Measurements from ENCODE around the gene NALCN. TPM values are rescaled to one million over a fixed set of nuclear protein-coding genes. Genes with fewer than 3 reads are reported as not detected.

NALCN gene
- total RNA-seq, 4 donors from 2014 or later: 0.12 to 2.0 (median 0.66) TPM

DNA sequence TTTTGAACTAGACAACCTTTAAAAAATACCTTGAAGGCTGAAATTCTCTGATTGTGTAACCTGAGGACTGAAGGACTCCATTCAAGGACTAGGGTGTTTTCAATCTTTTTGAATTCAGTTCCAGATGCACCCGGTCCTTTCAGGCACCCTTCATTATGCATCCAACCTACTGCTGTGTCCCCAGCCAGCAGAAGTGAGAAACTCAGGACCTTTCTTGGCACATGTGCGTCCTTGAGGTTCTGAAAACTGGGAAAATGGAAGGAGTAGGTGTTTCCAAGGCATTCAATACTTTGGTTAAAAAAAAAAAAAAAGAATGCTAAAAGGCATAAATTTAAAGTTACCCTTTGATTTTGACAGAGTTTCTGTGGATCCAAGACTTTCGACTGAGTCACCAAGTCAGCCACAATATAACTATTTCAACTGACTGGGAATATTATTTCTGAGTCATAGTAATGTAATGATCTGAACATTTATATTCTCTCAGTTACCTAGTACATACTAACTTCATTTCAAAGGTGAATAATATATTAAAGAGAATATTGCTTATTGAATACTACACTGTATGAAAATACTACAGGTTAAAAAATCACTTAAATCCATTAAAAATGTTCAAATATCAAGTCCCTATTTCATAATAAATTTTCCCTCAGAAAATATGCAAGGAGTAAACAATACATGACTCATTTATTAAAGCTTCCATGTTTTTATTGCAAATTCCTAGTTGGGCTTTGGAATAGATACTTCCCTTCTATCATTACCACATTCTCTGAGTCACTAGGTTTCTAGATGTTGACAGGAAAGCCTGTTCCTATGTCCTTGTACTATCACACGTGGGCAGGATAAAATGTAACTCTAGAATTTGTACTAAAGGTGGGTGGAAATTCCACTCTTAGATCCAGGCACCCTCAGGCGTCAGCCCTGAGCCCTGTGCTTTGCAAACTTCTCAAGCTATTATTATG lies 33.8 kb upstream of the NALCN start:
- ATAC-seq: peak; percentile 74
- Histone ChIP-seq H3K27me3 (peaks cover 16% of the 10 kb centered on the region), H3K27ac (peak overlapping the region in 1 of 4 donors; percentile 2), H3K4me3 (no peak overlapping the region), H3K36me3 (no peaks in the 10 kb centered on the region), H3K4me1 (peaks cover 0 to 13% (median 0%) of the 10 kb centered on the region in 3 donors), H3K9me3 (no peaks in the 10 kb centered on the region)
- TF ChIP-seq EP300 (IDR thresholded peaks at IDR 0.05) (no peak), POLR2A (IDR thresholded peaks at IDR 0.05) (no peak), POLR2AphosphoS5 (IDR thresholded peaks at IDR 0.05) (no peak)
- TF ChIP-seq, protein P1, sequence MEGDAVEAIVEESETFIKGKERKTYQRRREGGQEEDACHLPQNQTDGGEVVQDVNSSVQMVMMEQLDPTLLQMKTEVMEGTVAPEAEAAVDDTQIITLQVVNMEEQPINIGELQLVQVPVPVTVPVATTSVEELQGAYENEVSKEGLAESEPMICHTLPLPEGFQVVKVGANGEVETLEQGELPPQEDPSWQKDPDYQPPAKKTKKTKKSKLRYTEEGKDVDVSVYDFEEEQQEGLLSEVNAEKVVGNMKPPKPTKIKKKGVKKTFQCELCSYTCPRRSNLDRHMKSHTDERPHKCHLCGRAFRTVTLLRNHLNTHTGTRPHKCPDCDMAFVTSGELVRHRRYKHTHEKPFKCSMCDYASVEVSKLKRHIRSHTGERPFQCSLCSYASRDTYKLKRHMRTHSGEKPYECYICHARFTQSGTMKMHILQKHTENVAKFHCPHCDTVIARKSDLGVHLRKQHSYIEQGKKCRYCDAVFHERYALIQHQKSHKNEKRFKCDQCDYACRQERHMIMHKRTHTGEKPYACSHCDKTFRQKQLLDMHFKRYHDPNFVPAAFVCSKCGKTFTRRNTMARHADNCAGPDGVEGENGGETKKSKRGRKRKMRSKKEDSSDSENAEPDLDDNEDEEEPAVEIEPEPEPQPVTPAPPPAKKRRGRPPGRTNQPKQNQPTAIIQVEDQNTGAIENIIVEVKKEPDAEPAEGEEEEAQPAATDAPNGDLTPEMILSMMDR (IDR thresholded peaks at IDR 0.05): no peak
- 49 to 59% methylated on average over 5 of the region's 5 CpGs for WGBS, 2 donors (ENCODE audit: low coverage in 1 of 2)

DNA sequence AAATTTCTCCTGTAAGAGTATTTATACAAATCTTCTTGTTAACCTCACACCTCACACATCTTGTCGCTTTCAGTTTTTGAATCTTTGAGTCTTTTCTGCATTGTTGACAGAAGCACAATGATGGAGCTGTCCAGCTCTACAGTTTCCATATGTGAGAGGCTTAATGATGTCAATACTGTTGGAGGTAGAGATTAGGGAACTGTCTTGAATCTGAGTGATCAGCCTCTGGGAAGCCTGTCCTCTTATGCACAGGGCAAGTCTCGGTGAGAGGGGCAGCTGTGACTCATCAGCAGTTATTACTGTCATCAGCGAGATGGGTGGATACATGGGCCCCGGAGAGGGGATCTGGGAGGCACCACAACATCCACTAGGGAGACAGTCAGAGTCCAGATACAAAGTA lies 31.5 kb upstream of the NALCN start:
- no peak for ATAC-seq
- TF ChIP-seq, protein P1 (IDR thresholded peaks at IDR 0.05): no peak
- TF ChIP-seq POLR2AphosphoS5 (IDR thresholded peaks at IDR 0.05) (no peak), POLR2A (IDR thresholded peaks at IDR 0.05) (no peak), EP300 (IDR thresholded peaks at IDR 0.05) (no peak)

DNA sequence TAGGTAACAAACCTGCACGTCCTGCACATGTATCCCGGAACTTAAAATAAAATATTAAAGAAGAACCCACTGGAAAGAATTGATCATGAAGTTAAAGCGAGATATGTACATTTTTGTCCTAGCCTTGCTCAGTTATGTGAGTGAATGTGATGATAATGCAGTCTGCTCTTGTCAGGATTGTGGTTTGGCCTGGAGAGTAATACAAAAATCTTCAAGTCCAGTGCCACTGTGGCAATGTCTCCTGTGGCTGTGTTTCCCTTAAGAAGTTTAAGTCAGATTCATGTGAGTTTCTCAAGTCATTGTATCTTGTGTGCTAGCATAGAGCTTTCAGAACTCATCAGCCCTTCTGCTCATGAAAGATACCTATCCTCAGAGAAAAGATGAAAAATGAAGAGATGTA lies 18.2 kb upstream of the NALCN start:
- Histone ChIP-seq H3K36me3 (no peaks in the 10 kb centered on the region), H3K27me3 (no peaks in the 10 kb centered on the region), H3K4me3 (no peak overlapping the region), H3K9me3 (no peaks in the 10 kb centered on the region), H3K4me1 (no peaks in the 10 kb centered on the region), H3K27ac (no peak overlapping the region)
- no peak for ATAC-seq
- TF ChIP-seq POLR2A (IDR thresholded peaks at IDR 0.05) (no peak), EP300 (IDR thresholded peaks at IDR 0.05) (no peak), POLR2AphosphoS5 (IDR thresholded peaks at IDR 0.05) (no peak)
- TF ChIP-seq, protein P1 (IDR thresholded peaks at IDR 0.05): no peak
- 79 to 92% methylated on average over 3 of the region's 3 CpGs for WGBS, 2 donors (ENCODE audit: low coverage in 1 of 2)

More for the DNA sequence above, 31.5 kb upstream of the NALCN start:
- H3K4me1 ChIP-seq: peaks cover 0 to 6% (median 0%) of the 10 kb centered on the region in 3 donors
- no peaks in the 10 kb centered on the region for H3K9me3 ChIP-seq
- no peak overlapping the region for H3K27ac ChIP-seq
- WGBS, 2 donors (ENCODE audit: low coverage in 1 of 2): 20 to 30% methylated on average over 1 to 3 of the region's 4 CpGs
- H3K36me3 ChIP-seq: no peaks in the 10 kb centered on the region
- no peak overlapping the region for H3K4me3 ChIP-seq
- peaks cover 7% of the 10 kb centered on the region for H3K27me3 ChIP-seq

DNA sequence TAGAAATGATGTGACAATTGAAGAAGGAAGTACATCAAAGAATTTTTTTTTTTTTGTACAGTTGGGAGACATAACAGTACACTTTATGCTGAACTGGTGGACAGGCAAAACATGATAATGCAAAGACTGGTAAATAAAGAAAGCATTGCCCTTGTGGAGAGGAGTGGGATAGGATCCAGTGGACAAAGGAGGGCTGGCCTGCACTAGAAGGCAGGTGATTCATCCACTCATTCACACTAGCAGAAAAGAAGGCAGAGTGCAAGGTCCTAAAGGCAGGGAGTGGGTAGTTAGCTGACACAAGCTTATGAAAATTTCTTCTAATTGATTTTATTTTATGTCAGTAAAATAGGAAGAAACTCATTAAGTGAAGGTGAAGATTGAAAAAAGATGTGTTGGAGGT lies 17.6 kb upstream of the NALCN start:
- no peak for ATAC-seq
- Histone ChIP-seq H3K27ac (no peak overlapping the region), H3K27me3 (no peaks in the 10 kb centered on the region), H3K4me3 (no peak overlapping the region), H3K4me1 (no peaks in the 10 kb centered on the region), H3K9me3 (no peaks in the 10 kb centered on the region), H3K36me3 (no peaks in the 10 kb centered on the region)
- no peak for TF ChIP-seq POLR2A (IDR thresholded peaks at IDR 0.05)
- TF ChIP-seq EP300 (IDR thresholded peaks at IDR 0.05): no peak
- TF ChIP-seq POLR2AphosphoS5 (IDR thresholded peaks at IDR 0.05): no peak
- TF ChIP-seq, protein P1 (IDR thresholded peaks at IDR 0.05): no peak

DNA sequence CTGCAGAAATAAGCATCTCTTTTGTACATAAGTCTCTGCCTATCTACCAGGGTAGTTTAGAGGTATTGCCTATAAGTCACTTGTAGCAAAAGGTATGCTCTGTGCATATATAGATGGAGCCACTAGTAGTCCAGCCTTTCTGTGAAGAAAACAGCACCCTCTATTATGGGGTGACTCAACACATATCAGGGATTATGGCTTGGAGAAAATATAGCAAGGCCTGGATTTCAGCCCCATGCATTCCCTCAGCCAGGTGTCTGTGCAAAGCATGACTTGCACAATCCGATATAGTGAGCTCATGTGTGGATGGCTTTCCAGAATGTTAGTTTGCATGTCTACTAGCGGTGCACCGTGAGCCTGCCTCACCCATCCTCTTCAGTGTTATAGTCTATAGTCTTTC lies 13.4 kb upstream of the NALCN start:
- H3K36me3 ChIP-seq: no peaks in the 10 kb centered on the region
- H3K9me3 ChIP-seq: no peaks in the 10 kb centered on the region
- H3K27ac ChIP-seq: no peak overlapping the region
- no peaks in the 10 kb centered on the region for H3K4me1 ChIP-seq
- ATAC-seq: no peak
- no peaks in the 10 kb centered on the region for H3K27me3 ChIP-seq
- TF ChIP-seq EP300 (IDR thresholded peaks at IDR 0.05): no peak
- TF ChIP-seq POLR2AphosphoS5 (IDR thresholded peaks at IDR 0.05): no peak
- no peak for TF ChIP-seq POLR2A (IDR thresholded peaks at IDR 0.05)
- TF ChIP-seq, protein P1 (IDR thresholded peaks at IDR 0.05): no peak
- whole genome bisulfite sequencing, 2 donors (ENCODE audit: low coverage in 1 of 2): 87 to 95% methylated on average over 3 of the region's 3 CpGs
- no peak overlapping the region for H3K4me3 ChIP-seq

Measured in gastroesophageal sphincter (tissue), 4 donors.